ENCODE measurements around the gene PALMD. TPM values are rescaled to one million over a fixed set of nuclear protein-coding genes. Genes with fewer than 3 reads are reported as not detected.

Gene PALMD
- total RNA-seq, 1 donor from 2014 or later = 18.8 TPM

GRCh38 chr1:99622702-99623347, 23.1 kb upstream of the PALMD start:
- DNase-seq (no peak), ATAC-seq (no peak)
- no peak overlapping the region for H3K4me3 ChIP-seq
- no peaks in the 10 kb centered on the region for H3K27me3 ChIP-seq (ENCODE audit: low read depth)
- no peaks in the 10 kb centered on the region for H3K9me3 ChIP-seq
- H3K4me1 ChIP-seq = no peaks in the 10 kb centered on the region
- TF ChIP-seq, protein P1, sequence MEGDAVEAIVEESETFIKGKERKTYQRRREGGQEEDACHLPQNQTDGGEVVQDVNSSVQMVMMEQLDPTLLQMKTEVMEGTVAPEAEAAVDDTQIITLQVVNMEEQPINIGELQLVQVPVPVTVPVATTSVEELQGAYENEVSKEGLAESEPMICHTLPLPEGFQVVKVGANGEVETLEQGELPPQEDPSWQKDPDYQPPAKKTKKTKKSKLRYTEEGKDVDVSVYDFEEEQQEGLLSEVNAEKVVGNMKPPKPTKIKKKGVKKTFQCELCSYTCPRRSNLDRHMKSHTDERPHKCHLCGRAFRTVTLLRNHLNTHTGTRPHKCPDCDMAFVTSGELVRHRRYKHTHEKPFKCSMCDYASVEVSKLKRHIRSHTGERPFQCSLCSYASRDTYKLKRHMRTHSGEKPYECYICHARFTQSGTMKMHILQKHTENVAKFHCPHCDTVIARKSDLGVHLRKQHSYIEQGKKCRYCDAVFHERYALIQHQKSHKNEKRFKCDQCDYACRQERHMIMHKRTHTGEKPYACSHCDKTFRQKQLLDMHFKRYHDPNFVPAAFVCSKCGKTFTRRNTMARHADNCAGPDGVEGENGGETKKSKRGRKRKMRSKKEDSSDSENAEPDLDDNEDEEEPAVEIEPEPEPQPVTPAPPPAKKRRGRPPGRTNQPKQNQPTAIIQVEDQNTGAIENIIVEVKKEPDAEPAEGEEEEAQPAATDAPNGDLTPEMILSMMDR (IDR thresholded peaks at IDR 0.05) = no peak
- intact Hi-C loops (cut with DNase I) = no loop called here
- no peaks in the 10 kb centered on the region for H3K36me3 ChIP-seq
- no peak overlapping the region for H3K27ac ChIP-seq

DNA sequence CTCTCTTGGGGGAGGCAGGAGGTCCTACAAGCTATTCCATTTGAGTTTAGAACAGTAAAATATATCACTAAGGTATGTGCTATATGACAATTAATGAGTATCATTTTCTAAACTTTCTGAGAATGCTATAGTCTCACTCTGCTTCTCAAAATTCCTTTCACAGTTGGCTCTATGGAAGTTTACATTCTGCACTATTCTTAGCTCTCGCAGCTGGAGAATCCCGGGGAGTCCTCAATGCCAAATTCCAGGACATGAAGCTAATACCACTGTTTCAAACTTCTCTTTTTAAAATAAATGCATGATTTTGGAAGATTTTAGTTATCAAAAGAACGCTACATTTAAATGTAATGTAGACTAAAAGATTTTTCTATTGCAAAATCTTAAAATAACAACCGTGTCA, 22.4 kb upstream of the PALMD start:
- no peaks in the 10 kb centered on the region for H3K9me3 ChIP-seq
- intact Hi-C loops (cut with DNase I) = no loop called here
- no peaks in the 10 kb centered on the region for H3K4me1 ChIP-seq
- no peak overlapping the region for H3K4me3 ChIP-seq
- no peaks in the 10 kb centered on the region for H3K27me3 ChIP-seq (ENCODE audit: low read depth)
- ATAC-seq = no peak
- H3K36me3 ChIP-seq = no peaks in the 10 kb centered on the region
- TF ChIP-seq, protein P1 (IDR thresholded peaks at IDR 0.05) = no peak
- no peak overlapping the region for H3K27ac ChIP-seq
- no peak for DNase-seq

DNA sequence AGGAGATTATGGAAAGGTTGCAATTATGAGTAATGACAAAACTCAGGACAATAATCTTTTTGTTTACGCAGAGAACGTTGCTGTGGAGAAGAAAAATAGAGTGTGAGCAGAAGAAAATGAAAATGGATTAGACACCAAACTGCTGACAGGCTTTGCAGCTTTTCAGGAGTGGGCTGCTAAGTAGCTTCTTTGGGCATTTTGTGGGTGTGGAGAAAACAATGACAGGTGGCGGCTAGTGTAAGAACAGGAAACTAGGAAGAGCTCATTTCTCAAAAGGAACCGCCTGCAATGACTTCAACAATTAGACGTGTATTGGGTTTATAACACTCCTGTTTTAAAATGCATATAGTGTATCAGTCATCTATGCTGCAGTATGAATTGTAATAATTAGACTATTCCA, 18.3 kb upstream of the PALMD start:
- TF ChIP-seq, protein P1 (IDR thresholded peaks at IDR 0.05) = no peak
- no peaks in the 10 kb centered on the region for H3K36me3 ChIP-seq
- H3K9me3 ChIP-seq = no peaks in the 10 kb centered on the region
- ATAC-seq = no peak
- no peaks in the 10 kb centered on the region for H3K27me3 ChIP-seq (ENCODE audit: low read depth)
- H3K4me1 ChIP-seq = no peaks in the 10 kb centered on the region
- no peak overlapping the region for H3K27ac ChIP-seq
- intact Hi-C loops (cut with DNase I) = no loop called here
- no peak overlapping the region for H3K4me3 ChIP-seq
- no peak for DNase-seq

DNA sequence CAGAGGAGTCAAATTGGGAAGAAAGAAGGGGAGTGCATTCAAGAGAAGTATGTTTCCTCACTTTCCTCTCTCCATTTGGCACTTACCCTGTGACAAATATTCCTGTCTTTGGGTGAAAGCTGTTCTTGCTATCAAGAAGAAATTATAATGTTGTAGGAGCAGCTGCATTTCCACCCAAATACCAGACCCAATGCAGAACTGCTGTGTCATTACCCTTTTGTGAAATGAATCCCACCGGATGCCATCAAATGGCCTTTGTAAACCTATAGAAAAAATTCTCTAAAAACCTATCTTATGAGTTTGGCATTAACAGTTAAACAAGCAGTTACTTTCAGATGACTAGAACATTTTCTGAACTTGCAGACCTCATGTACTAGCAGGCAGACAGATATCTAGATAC, 16.7 kb upstream of the PALMD start:
- Histone ChIP-seq H3K4me1 (no peaks in the 10 kb centered on the region), H3K27me3 (ENCODE audit: low read depth) (no peaks in the 10 kb centered on the region), H3K9me3 (no peaks in the 10 kb centered on the region), H3K27ac (no peak overlapping the region), H3K36me3 (no peaks in the 10 kb centered on the region), H3K4me3 (no peak overlapping the region)
- TF ChIP-seq, protein P1 (IDR thresholded peaks at IDR 0.05) = no peak
- intact Hi-C loops (cut with DNase I) = no loop called here
- DNase-seq (no peak), ATAC-seq (no peak)

DNA sequence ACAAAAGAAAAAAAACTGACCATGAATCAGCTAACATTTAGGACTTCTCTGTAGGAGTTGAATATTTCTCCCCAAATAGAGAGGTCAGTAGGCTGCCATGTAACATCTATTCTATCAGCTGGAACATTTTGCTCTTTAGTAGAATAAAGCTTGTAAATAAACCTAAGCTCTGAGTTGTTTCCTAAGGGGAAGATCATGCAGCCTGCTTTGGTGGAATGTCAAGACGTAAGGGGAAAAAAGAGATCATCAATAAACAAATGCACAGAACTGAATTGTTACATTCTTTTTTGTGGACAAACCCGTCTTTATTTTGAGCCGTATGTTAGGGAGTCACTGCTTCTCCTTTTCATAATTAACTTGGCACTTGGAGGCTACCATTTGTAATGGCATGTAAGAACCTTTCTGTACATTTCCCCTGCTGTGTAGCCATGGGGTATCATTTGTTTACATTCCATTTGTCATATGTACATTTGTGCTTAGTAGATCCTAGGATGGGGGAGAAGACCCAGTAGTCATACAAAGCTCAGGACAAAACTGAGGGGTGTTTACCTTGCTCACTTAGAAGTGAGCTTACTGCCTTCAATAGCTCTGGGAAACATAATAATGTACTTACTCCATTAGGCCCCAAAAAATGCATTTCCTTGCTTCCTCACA, 10.8 kb upstream of the PALMD start:
- intact Hi-C loops (cut with DNase I) = no loop called here
- Histone ChIP-seq H3K4me3 (no peak overlapping the region), H3K9me3 (no peaks in the 10 kb centered on the region), H3K36me3 (no peaks in the 10 kb centered on the region), H3K27ac (no peak overlapping the region), H3K27me3 (ENCODE audit: low read depth) (no peaks in the 10 kb centered on the region), H3K4me1 (no peaks in the 10 kb centered on the region)
- ATAC-seq = no peak
- TF ChIP-seq, protein P1 (IDR thresholded peaks at IDR 0.05) = no peak
- no peak for DNase-seq
